Inflammatory macrophage (primary cell): Measurements from ENCODE around the gene IL13RA1.
"Not testable (repeated sequence)": the region's sequence is repeated elsewhere in the genome, so short reads cannot be mapped to it uniquely, and the experiment has no call there.

Experiments
- DNase-seq, 2 donors: peaks; one replicate each; pipeline ENCODE4 v3.0.0-alpha.2; 2020 to 2022
- total RNA-seq, 18 experiments: gene quantifications; one replicate each; lab custom pipeline; 2026; ENCODE audit warnings: mixed read lengths in 6 of 18, inconsistent platforms in 2 of 18; lab: John Stamatoyannopoulos, UW

The IL13RA1 gene
- total RNA-seq, result 62.4 to 206 (median 143) reads per million in 18 experiments

DNA sequence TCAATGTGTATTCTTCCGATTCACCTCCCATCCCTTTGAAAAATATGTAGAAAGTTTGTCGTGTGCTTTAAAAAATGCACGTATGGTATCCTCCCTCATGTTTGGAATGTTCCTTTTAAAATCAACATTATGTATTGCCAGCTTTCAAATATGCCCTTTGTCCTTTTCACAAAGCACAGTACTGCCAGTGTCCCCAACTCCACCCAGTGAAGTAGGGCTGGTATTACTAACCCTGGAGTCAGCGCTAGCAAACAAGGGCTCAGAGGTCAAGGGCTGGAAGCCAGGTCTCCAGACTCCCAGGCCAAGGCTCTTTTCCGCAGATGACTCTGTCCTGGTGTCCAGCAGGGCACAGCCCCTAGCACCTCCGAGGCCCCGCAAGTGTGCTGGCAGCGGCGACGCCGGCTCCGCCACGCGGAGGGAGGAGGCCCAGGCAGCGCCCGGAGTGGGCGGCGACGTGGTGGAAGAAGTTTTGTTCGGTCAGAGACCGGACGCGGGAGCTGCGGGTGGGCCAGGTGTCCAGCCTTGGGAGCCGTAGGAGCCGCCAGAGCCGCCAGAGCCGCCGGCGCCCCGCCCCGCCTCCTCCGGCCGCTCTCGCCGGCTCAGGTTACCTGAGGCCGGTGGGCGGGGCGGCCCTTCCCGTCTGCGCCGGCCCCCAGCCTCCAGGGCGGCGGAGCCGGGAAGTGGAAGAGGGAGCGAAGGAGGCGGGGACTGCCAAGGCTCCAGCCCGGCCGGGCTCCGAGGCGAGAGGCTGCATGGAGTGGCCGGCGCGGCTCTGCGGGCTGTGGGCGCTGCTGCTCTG is at the start of gene IL13RA1:
IL13RA1 (plus strand) TSS at position 720 of the 799 bp plus-strand sequence; CDS start at position 753, 33 bp downstream.
- DNase-seq, result peak; percentile 43 to 61

DNA sequence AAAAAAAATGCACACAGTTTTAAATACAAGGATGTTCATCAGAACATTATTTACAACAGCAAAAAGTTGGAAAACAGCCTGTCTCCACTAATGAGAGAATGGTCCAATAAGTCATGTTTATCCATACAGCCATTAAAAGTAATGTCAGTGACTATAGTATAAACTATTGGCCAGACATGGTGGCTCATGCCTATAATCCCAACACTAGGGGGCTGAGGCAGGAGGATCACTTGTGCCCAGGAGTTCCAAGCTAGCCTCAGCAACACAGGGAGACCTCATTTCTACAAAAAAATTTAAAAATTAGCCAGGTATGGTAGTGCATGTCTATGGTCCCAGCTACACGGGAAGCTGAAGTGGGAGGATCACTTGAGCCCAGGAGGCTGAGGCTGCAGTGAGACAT is 48.1 kb upstream of the IL13RA1 start:
- no peak for DNase-seq

DNA sequence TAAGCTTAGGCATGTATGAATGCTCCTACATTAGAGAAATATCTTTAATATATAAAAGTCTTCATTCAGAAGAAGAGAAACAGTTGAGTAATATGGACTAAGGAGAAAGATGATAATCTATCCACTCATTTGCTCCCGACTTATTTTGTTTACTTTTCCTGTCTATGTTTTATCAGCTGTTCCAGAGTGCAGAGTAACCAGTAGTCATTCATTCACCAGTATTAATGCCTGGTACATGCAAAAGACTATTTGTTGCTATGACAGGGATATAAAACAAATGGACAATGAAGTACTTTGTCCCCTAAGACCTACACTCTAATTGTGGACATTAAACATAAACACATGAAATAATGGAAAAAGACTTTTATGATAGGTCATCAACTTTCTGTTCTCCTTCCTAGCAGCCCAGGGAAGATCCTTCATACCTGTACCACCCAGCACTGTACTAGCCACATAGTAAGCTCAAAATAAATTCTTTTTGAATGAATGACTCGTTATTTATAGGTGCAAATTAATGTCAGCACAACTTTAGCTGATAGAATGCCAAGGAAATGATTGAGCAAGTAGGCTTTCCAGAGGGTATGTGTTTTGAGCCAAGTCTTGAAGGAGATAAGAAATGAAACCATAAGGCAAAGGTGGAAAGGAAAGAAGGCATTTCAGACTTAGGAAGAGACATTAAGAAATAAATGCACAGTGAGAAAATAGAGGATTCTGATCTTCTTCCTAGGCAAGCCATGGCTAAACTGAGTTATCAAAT is 45.0 kb upstream of the IL13RA1 start:
- no peak for DNase-seq

GRCh38 chrX:118685393-118685792 is 42.0 kb upstream of the IL13RA1 start:
- DNase-seq, result peak in 1 of 2 donors; percentile 2

DNA sequence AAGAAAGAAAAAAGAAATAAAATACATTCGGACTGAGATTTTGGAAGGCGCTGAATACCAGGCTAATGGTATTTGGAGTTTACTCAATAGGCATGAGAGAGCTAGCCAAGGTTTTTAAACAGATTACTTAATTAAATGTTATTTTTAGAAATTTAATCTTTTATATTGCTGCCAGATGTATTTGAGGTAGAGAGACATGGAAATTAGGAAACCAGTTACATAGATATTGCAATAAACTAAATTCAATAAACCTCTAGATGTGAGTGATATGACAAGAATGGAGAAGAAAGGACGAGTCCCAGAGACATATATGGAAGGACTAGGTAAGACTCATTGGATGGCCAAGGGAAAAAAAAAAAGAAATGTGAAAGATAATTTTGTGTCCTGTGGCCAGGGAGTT is 38.5 kb upstream of the IL13RA1 start:
- DNase-seq, result no peak

DNA sequence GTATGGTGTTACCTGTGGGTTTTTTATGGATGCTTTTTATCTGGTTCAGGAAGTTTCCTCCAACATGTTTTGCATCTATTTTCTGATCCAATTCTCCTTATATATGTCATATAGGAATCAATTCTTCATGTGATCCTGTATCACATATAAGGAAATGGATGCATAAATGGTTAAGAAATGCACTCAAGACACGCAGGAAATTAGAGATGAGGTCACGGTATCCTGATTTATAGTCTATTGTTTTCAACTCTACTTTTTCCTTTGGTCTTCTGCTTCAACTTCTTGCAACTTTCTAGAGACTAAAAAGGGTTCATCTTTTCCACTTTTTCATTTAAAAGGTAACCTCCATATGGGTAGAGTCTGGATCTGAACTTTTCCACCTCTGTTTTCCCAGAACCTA is 33.6 kb upstream of the IL13RA1 start:
- DNase-seq, result no peak

DNA sequence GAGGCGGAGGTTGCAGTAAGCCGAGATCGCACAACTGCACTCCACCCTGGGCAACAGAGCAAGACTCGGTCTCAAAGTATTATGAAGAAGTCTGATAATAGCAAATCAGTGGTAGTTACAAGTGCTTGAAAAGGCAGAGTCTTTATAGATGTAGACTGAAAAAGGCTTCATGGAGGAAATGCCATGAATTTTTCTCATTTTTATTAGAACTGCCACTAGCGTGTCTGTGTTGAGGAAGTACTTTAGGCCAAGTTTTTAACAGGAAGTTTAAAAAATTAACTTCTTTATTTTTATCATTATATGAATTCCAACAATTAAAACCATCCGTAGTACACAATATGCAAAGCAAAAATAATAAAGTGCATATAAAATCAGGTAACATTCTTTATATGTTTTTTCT is 32.8 kb upstream of the IL13RA1 start:
- peak in 1 of 2 donors; percentile 42 for DNase-seq

- peak; percentile 66 to 71 for DNase-seq
Observed at GRCh38 chrX:118698516-118699170, 28.8 kb upstream of the IL13RA1 start.

DNA sequence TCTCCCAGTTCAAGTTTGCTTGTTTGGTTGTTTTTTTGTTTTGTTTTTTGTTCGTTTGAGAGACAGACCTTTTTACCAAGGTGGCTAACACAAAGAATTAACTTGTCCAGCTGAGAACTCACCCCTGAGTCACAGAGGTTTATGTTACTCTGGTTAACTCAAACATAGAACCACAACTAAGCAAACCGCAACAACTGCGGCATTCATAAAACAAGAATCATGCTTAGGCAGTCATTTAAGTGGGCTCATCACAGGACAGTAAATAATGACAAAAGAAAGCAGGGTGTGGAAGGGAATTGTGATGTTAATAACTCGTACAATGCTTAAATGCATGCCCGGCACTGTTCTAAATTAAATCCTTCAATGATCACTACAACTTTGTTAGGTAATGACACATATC is 24.7 kb upstream of the IL13RA1 start:
- DNase-seq, result no peak

- peak; percentile 50 to 51 for DNase-seq
Observed at GRCh38 chrX:118706681-118707080, 20.7 kb upstream of the IL13RA1 start.

DNA sequence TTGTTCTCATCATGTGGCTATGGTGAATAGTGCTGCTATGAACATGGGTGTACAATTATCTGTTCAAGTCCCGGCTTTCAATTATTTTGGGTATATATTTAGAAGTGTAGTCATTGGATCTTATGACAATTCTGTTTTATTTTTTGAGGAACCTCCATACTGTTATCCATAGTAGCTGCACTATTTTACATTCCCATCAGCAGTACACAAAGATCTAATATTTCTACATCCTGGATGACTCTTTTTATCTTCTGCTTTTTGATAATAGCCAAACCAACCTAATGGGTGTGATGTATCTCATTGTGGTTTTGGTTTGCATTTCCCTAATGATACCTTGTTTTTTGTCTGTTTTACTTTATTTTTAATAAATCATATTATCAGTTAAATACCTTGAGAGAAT is 12.9 kb upstream of the IL13RA1 start:
- DNase-seq, result peak in 1 of 2 donors; percentile 68

- not testable (repeated sequence) for DNase-seq
Observed at GRCh38 chrX:118715917-118716316, 11.5 kb upstream of the IL13RA1 start.

DNA sequence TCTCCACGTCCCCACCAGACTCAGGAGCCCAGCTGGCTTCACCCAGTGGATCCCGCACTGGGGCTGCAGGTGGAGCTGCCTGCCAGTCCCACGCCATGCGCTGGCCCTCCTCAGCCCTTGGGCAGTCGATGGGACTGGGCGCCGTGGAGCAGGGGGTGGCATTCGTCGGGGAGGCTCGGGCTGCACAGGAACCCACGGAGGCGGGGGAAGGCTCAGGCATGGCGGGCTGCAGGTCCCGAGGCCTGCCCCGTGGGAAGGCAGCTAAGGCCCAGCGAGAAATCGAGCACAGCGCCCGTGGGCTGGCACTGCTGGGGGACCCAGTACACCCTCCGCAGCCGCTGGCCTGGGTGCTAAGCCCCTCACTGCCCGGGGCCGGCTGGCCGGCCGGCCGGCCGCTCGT is 10.6 kb upstream of the IL13RA1 start:
- DNase-seq, result not testable (repeated sequence)

DNA sequence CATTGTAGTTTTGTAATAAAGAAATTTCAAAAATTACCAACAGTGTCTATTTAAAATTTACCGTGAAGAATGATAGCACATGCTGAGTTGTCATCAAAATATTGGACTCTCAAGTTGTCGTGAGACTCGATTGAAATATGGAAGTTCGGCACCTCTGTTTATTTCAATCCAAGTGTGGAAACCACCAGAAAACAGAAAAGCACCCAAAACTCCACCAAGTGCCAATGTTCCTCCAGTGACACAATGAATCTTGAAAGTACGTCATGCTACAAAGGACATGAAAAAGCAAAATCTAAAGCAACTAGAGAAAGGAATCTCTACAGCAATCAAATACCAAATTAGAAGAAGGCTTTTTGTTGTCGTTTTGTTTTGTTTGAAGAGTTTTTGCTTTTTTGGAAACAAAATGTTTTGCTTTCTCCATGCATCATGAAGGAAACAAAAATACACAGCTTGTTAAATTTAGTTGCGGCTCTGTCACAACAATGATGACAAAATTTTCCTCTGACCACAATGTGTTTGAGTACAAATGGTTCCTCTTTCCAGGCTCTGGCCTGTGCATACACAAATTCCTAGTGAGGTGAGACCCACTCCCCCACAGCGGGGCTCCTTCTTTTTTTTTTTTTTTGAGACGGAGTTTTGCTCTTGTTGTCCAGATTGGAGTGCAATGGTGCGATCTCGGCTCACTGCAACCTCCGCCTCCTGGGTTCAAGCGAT is 9.6 kb upstream of the IL13RA1 start:
- peak; percentile 81 to 83 for DNase-seq

DNA sequence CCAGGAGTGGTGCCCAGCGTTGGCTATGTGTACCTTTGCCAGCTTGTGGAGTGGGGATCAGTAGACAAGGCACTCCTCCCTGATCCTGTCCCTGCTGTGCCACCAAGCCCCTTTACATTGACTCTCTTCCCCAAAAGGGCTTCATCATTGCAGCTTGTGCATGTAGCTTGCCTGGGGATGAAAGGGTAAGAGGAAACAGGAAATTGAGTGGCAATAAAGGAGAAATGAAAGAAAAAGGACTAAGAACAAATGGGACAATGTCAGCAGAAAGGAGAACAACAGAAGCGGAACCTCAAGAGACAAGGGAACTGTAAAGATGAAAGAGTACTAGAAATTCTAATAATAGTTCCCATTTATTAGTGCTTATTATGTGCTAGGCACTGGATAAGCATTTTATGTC is 8.7 kb upstream of the IL13RA1 start:
- peak; percentile 59 to 82 for DNase-seq

DNA sequence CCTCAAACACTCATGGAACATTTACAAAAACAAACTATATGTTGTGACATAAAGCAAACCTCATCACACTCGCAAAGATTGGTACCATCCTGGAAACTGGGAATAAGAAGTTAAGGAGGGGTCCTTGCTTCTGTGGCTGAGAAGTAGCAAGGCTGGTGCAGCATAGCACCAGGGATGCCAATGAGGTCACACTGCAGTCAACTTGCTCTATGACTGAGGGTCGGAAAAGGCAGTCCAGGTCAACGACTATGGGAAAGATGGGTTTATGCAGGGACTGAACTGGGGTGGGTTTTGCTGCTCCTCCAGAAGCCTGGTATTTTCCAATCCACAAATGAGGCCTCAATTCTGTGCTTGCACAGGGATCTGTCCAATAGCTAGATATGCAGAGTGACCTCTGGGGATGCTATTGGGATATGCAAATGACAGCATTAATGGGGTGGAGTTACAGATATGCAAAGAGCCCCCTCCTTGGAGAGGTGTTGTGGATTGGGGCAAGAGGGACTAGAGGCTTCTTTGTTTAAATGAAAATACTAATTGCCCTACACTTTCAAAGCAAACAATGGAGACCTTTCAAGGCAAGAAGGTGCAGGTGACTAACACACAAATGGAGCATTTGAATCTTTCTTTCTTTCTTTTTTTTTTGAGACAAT is 7.2 kb upstream of the IL13RA1 start:
- no peak for DNase-seq

- no peak for DNase-seq
Observed at GRCh38 chrX:118723376-118723775, 4.0 kb upstream of the IL13RA1 start.

GRCh38 chrX:118724365-118724764 is 3.0 kb upstream of the IL13RA1 start:
- DNase-seq, result peak in 1 of 2 donors; percentile 17

DNA sequence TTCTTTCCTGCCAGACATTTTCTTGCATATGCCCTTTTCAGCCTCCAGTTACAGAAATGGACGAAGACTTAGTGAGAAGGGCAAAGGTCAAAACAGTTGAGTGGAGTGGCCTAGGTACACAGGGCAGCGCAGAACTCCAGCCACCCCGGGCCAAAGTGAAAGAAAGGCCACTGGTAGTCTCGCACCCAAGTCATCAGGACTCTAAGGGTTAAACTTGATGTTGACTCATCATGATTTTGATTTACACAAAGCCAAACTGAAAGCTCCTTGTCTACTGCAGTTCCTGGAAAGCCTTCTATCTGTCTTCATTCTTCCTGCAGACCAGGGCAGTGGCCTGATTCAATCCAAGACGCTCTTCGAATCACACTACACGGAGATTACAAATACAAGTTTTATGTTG is 2.6 kb upstream of the IL13RA1 start:
- peak in 1 of 2 donors; percentile 44 for DNase-seq

DNA sequence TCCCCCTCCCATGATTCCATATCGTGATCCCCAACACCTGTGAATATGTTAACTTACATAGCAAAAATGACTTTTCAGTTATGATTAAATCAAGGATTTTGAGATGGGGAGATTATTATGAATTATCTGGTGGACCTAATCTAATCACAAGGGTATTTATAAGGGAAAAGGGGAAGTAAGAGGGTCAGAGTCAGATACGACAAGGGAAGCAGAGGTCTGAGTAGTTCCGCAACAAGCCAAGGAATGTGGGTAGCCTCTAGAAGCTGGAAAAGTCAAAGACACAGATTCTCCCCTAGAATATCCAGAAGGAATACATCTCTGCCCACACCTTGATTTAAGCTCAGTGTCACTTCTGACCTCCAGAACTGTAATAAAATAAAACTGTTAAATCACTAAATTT is 1.0 kb upstream of the IL13RA1 start:
- DNase-seq, result peak; percentile 41 to 44

- DNase-seq, result peak in 1 of 2 donors; percentile 37
Observed at GRCh38 chrX:118727686-118728339, 407 bp downstream of the IL13RA1 start.
